ENCODE data around the gene OSBPL3. TPM values are rescaled to one million over a fixed set of nuclear protein-coding genes. Genes with fewer than 3 reads are reported as not detected.
A peak's percentile ranks its signal among the peaks of the same experiment; 100 is the strongest.

Gene OSBPL3
- total RNA-seq, 1 experiment from 2014 or later = 9.2 TPM

- no peak overlapping the region for H3K27ac ChIP-seq (ENCODE audit: low read length)
- in situ Hi-C loops (cut with HindIII; ENCODE audit: low pct_unique_long_range_greater_than_20kb, low sequenced_read_pairs) (no loop called here), intact Hi-C loops (cut with micrococcal nuclease; ENCODE audit: unreplicated experiment) (loop anchor here (1.0 to 5.0 kb wide), 2 partner anchors 157 to 249 kb away; no protein-coding TSS in a partner anchor)
- H3K27me3 ChIP-seq (ENCODE audit: control insufficient read depth, insufficient read depth, low read length) = no peaks in the 10 kb centered on the region
- peak; percentile 91 for ATAC-seq
- peak; percentile 82 for DNase-seq (ENCODE audit: low read depth, low spot score)
- H3K36me3 ChIP-seq (ENCODE audit: control insufficient read depth, insufficient read depth, low read length) = no peaks in the 10 kb centered on the region
- H3K4me3 ChIP-seq (ENCODE audit: low read depth in 2 of 2, low read length in 2 of 2) = no peak overlapping the region
- POLR2A ChIA-PET = no interaction called here
- no TSS peak for BruUV-seq (replicated peaks)
- no peaks in the 10 kb centered on the region for H3K9me3 ChIP-seq (ENCODE audit: control insufficient read depth, insufficient read depth, low read depth, low read length)
- TF ChIP-seq CTCF (IDR thresholded peaks at IDR 0.05) (peak; percentile 95), POLR2AphosphoS5 (IDR thresholded peaks at IDR 0.05; ENCODE audit: low read depth, low read length) (no peak), REST (IDR thresholded peaks at IDR 0.05; ENCODE audit: insufficient read depth in 1 of 2, low read depth in 2 of 2, low read length in 1 of 2) (no peak), SIN3A (IDR thresholded peaks at IDR 0.05; ENCODE audit: borderline replicate concordance, insufficient read depth, low read depth, low read length) (no peak)
- peaks cover 11% of the 10 kb centered on the region; the same call in 1 of the 2 replicates for H3K4me1 ChIP-seq (ENCODE audit: control insufficient read depth, insufficient read depth, low read length)
- CTCF ChIA-PET = interaction anchor here (0.5 to 2.5 kb wide), 10 partner anchors 61 to 278 kb away, joined by 3 to 16 read pairs (median 5); partner anchors contain the start of gene OSBPL3
Measured at GRCh38 chr7:24819916-24820689, 159.9 kb downstream of the OSBPL3 start.

GRCh38 chr7:24817339-24817738, 162.6 kb downstream of the OSBPL3 start:
- Histone ChIP-seq H3K4me1 (ENCODE audit: control insufficient read depth, insufficient read depth, low read length) (peaks cover 11% of the 10 kb centered on the region; the same call in 1 of the 2 replicates), H3K4me3 (ENCODE audit: low read depth in 2 of 2, low read length in 2 of 2) (no peak overlapping the region), H3K27ac (ENCODE audit: low read length) (no peak overlapping the region), H3K36me3 (ENCODE audit: control insufficient read depth, insufficient read depth, low read length) (no peaks in the 10 kb centered on the region), H3K9me3 (ENCODE audit: control insufficient read depth, insufficient read depth, low read depth, low read length) (no peaks in the 10 kb centered on the region), H3K27me3 (ENCODE audit: control insufficient read depth, insufficient read depth, low read length) (no peaks in the 10 kb centered on the region)
- intact Hi-C loops (cut with micrococcal nuclease; ENCODE audit: unreplicated experiment) (no loop called here), in situ Hi-C loops (cut with HindIII; ENCODE audit: low pct_unique_long_range_greater_than_20kb, low sequenced_read_pairs) (no loop called here)
- CTCF ChIA-PET = no interaction called here
- POLR2A ChIA-PET = no interaction called here
- no peak for ATAC-seq
- TF ChIP-seq REST (IDR thresholded peaks at IDR 0.05; ENCODE audit: insufficient read depth in 1 of 2, low read depth in 2 of 2, low read length in 1 of 2) = no peak
- TF ChIP-seq TCF7L2 (IDR thresholded peaks at IDR 0.05; ENCODE audit: low read depth, low read length) = no peak
- TF ChIP-seq POLR2AphosphoS5 (IDR thresholded peaks at IDR 0.05; ENCODE audit: low read depth, low read length) = no peak
- no peak for TF ChIP-seq SIN3A (IDR thresholded peaks at IDR 0.05; ENCODE audit: borderline replicate concordance, insufficient read depth, low read depth, low read length)
- no peak for TF ChIP-seq CTCF (IDR thresholded peaks at IDR 0.05)
- DNase-seq (ENCODE audit: low read depth, low spot score) = no peak
- no TSS peak for BruUV-seq (replicated peaks)

Data from Panc1 (cell line).